Inferior parietal cortex (tissue), 1 donor: ENCODE measurements around the gene MUSTN1.

Experiments used
- DNase-seq: peaks from one replicate; pipeline ENCODE4 v3.0.0-alpha.2; 2016; ENCODE audit errors: extremely low spot score

Gene MUSTN1

GRCh38 chr3:52852419-52852818 is 17.6 kb upstream of the MUSTN1 start:
- no peak for DNase-seq

- DNase-seq: no peak
Measured at GRCh38 chr3:52851348-52851747, 16.5 kb upstream of the MUSTN1 start.

GRCh38 chr3:52849656-52850055 is 14.8 kb upstream of the MUSTN1 start:
- no peak for DNase-seq

- DNase-seq: peak; percentile 35
Measured at GRCh38 chr3:52848617-52849016, 13.8 kb upstream of the MUSTN1 start.

GRCh38 chr3:52847726-52848125 is 12.9 kb upstream of the MUSTN1 start:
- no peak for DNase-seq

DNA sequence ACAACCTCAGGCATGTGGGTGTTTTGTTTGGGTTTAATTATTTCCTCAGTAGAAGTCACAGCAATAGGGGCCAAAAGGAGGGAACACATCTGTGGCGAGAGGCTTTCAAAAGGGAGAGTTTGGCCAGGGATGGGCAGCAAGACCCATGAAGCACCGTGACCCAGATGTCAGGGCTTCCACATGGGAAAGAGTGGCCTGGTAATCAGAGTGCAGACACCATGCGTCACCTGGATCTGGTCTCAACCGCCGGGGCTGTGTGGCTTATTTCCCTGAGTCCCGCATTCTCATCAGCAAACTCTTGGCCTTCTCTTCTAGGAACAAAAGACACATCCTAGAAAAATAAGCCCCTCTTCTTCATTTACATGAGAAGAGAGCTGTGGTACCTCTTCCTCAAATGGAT is 12.4 kb upstream of the MUSTN1 start:
- no peak for DNase-seq

DNA sequence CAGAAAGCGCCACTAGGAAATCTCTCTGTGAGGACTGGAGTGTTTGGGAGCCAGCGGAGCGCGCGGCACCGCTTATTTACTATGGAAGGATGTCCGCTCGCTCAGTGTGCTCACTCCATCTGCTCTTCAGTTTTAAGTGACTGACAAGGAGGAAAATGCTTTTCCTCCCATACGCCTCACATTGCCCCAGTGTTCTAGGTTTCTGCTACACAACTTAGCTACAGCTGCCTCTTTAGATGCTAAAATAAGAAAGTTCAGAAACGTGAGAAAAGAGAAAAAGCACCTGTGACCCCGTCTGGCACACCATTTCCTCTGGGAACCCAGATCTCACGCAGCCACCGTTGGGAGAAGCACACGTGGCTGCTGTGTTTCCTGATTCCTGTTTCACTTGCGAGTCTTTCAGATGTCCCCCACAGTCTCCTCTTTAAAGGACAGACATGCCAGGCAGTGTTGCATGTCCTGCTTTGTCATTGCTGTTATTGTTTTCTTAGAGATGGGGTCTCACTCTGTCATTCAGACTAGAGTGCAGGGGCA is 11.7 kb upstream of the MUSTN1 start:
- DNase-seq: no peak

- peak; percentile 33 for DNase-seq
Measured at GRCh38 chr3:52845691-52846431, 11.0 kb upstream of the MUSTN1 start.

GRCh38 chr3:52845157-52845556 is 10.3 kb upstream of the MUSTN1 start:
- peak; percentile 52 for DNase-seq

DNA sequence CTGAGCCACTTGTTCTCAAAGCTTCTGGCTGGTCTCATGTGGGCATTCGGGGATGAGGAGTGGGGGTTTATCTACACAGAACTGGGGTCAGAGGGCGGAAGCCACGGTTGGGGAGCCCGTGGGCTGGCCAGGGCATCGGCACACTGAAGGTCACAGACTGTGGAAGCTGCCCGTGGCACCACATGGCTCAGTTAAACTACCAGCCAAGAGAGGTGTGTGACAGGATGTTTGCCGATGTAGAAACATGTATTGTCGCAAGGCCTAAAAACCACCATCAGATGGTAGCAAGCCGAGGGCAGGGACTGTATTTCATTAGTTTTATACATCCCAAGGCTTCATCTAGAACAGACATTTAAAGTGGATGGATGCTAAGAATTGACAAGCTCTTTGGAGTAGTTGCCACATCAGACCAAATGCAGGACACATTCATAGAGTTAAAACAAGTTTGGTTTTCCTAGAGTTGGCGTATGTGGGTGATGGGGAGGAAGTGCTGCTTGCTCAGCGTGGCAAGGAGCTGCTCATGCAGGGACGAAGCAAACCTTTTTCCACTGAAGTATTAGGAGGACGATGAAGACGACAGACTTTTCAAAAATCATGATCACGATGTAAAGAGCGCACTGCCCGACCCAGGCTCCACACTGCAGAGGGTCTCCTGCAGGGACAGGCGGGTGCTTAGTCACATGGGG is 9.6 kb upstream of the MUSTN1 start:
- DNase-seq: peak; percentile 15

- DNase-seq: no peak
Measured at GRCh38 chr3:52843881-52844280, 9.1 kb upstream of the MUSTN1 start.

DNA sequence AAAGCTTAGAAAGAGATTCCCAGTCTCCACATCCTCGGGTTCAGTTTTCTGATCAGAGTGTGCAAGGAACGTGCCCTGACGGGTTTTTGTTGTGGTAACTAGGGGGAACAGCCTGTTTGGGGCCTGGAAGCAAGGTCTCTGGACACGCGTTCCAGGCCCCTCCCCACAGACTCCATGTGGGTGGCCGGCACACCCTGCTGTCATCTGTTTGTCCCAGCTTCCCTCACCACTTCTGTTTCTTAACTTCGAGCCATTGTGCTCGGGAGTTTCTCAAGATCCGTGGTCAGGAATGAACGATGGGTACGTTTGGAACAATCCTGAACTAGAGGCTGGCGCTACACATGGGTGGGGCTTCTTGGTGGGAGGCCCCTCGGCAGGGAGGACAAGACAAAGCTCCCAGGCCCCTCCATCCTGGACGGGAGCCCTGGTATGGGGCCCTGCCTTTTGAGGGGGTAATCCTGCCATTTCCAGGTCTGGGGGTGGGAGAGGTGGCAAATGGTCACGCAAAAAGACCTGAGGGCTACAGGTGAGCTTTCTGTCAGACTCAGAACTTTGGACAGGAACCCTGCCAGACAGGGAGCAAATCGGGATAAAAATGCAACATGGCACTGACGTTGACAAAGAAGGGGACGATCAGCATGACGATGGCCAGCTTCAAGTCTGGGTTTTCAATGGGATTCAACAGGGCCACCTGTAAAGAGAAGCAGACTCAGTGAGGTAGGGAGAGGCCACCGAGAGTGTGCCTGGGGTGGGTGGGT is 8.5 kb upstream of the MUSTN1 start:
- no peak for DNase-seq

DNA sequence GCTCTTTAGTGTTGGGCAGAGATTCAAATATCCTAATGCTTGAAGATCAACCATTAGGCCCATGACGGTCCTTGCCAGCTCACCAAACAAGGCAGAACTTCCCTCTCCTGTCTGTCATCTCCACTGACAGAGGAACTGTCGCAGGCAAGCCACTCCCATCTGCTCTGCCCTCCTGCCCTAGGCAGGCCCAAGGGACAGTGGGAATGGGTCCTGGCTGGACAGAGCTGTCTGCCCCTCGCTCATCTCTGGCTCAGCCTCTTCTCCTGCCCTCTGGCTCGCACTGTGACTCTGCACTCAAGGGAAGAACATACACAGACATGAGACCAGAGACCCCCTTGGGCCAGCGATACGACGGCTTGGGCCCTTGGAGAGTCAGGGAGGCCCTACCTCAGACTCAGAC is 7.6 kb upstream of the MUSTN1 start:
- no peak for DNase-seq

- no peak for DNase-seq
Measured at GRCh38 chr3:52841981-52842340, 7.1 kb upstream of the MUSTN1 start.

DNA sequence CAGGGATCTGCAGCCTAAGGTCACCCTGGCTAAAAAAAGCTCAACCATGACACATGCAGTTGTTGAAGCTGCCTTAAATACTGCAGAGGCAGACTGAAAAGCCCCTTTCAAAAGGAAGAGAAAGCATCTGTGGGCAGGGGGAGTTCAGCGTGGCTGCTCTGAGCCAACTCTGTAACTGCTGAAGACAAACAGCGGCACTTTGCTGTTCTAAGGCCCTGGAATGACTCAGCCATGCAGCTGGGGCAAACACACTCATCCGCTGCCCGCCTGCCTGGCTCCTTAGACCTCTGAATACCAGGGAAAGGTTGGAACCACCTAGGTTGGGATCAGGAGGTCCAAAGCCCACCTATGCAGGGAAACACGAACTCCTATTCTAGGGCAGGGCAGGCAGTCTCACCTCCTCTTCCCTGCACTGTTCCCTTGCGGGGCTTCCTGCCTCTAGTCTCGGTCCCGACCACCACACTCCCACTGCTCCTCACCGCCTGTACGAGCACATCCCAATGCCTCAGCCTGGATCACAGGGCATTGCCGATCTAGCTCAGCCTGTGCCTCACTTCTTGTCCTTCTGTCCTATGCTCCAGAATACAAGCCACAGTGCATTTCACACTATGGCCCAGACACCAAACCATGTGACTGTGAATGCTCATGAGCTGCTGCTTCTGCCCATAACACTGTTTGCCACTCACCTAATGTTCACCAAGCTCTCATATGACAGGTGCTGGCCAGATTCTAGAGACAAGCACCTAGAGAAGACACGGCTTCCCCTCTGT is 6.6 kb upstream of the MUSTN1 start:
- no peak for DNase-seq

GRCh38 chr3:52839892-52840545 is 5.2 kb upstream of the MUSTN1 start:
- no peak for DNase-seq

DNA sequence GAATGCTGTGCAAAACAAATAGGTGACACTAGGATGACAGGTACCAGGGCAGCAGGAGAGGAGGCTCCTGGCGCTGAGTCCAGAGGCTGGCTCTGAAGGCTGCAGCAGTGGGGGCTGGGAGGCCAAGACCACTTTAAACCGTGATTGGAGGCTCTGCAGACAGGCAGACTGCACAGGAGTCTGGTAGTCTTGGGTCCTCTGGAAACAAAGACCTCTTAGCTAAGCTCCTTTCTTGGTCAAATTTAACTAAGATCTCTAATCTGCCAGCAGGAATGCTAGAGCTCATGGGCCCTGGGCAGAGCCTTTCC is 4.4 kb upstream of the MUSTN1 start:
- no peak for DNase-seq

DNA sequence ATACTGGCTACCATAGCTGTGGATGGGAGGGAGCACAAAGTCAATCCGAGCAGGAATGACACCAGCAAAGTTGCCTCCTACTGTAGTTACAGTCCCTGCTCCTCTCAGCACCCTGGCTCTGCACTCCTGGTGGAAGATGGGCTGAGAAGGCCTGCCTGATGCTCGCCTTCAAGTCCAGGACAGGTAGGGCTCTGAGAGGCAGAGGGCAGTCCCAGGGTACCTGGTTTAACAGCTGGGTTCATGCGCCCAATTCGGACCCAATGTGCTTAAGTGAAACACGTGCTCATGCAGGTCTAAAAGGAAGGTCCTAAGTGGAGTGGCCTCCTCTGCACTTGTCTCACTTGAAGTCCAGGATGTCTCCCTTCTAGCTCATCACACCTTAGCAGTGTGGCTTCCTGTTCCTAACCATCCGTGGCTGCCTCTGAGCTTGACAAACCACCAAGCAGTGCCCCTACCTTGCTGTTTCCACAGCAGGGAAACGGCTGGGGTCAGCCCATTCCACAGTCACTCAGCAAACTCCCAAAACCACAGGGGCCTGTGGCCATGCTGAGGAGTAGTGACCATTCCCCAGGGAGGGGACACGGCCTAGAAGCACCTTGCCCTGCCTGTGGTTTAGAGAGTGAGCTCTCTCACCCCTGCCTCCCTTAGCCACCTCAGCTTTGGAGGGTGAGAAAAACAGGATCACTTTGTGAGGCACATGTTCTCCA is 3.9 kb upstream of the MUSTN1 start:
- no peak for DNase-seq

- DNase-seq: no peak
Measured at GRCh38 chr3:52836986-52837385, 2.2 kb upstream of the MUSTN1 start.

GRCh38 chr3:52836471-52836845 is 1.6 kb upstream of the MUSTN1 start:
- DNase-seq: no peak
